Peyer's patch (tissue), 4 donors: ENCODE measurements around the gene HDAC9.

Experiments used
- CTCF ChIP-seq, 6 experiments: fragments of 450-650 bp in 4 of 6; fragments of 200-600 bp in 2 of 6; sonication (generic) in 1 of 6; IDR thresholded peaks; one replicate each; pipeline ENCODE4 v1.5.1; 2017 to 2019; ENCODE audit warnings: antibody characterized with exemption in 6 of 6, mild to moderate bottlenecking in 3 of 6, moderate library complexity in 1 of 6
- POLR2A ChIP-seq, 2 donors: fragments of 450-650 bp; IDR thresholded peaks; one replicate each; pipeline ENCODE4 v1.5.1; 2017; ENCODE audit warnings: antibody characterized with exemption in 2 of 2, mild to moderate bottlenecking in 2 of 2, moderate library complexity in 2 of 2

- no peak for TF ChIP-seq CTCF (IDR thresholded peaks at IDR 0.05)
- no peak for TF ChIP-seq POLR2A (IDR thresholded peaks at IDR 0.05)
Observed at GRCh38 chr7:18845700-18846099, 350.2 kb downstream of the HDAC9 start.
